ENCODE measurements around the gene TFAM. TPM values are rescaled to one million over a fixed set of nuclear protein-coding genes. Genes with fewer than 3 reads are reported as not detected.

Gene TFAM
- total and polyA plus RNA-seq, 2 donors: 15.8 to 30.8 TPM

GRCh38 chr10:58433066-58433465, 47.9 kb downstream of the TFAM start:
- no peak overlapping the region for H3K27ac ChIP-seq (ENCODE audit: low read depth)
- WGBS: 50% methylated on average over 2 of the region's 2 CpGs
- H3K4me3 ChIP-seq (ENCODE audit: low read depth, low read length): no peak overlapping the region
- no peaks in the 10 kb centered on the region for H3K36me3 ChIP-seq (ENCODE audit: insufficient read depth)
- DNase-seq (ENCODE audit: extremely low spot score): no peak
- H3K4me1 ChIP-seq (ENCODE audit: insufficient read depth): no peaks in the 10 kb centered on the region

- WGBS: 76% methylated on average over 5 of the region's 5 CpGs
- no peak overlapping the region for H3K27ac ChIP-seq (ENCODE audit: low read depth)
- no peaks in the 10 kb centered on the region for H3K4me1 ChIP-seq (ENCODE audit: insufficient read depth)
- no peak overlapping the region for H3K4me3 ChIP-seq (ENCODE audit: low read depth, low read length)
- no peaks in the 10 kb centered on the region for H3K36me3 ChIP-seq (ENCODE audit: insufficient read depth)
- no peak for DNase-seq (ENCODE audit: extremely low spot score)
Observed at GRCh38 chr10:58433571-58433970, 48.4 kb downstream of the TFAM start.

GRCh38 chr10:58435297-58435985, 50.2 kb downstream of the TFAM start:
- 24% methylated on average over 2 of the region's 2 CpGs for WGBS
- Histone ChIP-seq H3K4me3 (ENCODE audit: low read depth, low read length) (no peak overlapping the region), H3K27ac (ENCODE audit: low read depth) (no peak overlapping the region), H3K36me3 (ENCODE audit: insufficient read depth) (no peaks in the 10 kb centered on the region), H3K4me1 (ENCODE audit: insufficient read depth) (peaks cover 2% of the 10 kb centered on the region)
- DNase-seq (ENCODE audit: extremely low spot score): no peak

GRCh38 chr10:58436071-58436470, 50.9 kb downstream of the TFAM start:
- WGBS: 37% methylated on average over 4 of the region's 4 CpGs
- peaks cover 2% of the 10 kb centered on the region for H3K4me1 ChIP-seq (ENCODE audit: insufficient read depth)
- DNase-seq (ENCODE audit: extremely low spot score): no peak
- H3K4me3 ChIP-seq (ENCODE audit: low read depth, low read length): no peak overlapping the region
- H3K36me3 ChIP-seq (ENCODE audit: insufficient read depth): no peaks in the 10 kb centered on the region
- no peak overlapping the region for H3K27ac ChIP-seq (ENCODE audit: low read depth)

GRCh38 chr10:58438340-58438871, 53.2 kb downstream of the TFAM start:
- Histone ChIP-seq H3K4me3 (ENCODE audit: low read depth, low read length) (no peak overlapping the region), H3K4me1 (ENCODE audit: insufficient read depth) (peaks cover 2% of the 10 kb centered on the region), H3K36me3 (ENCODE audit: insufficient read depth) (no peaks in the 10 kb centered on the region), H3K27ac (ENCODE audit: low read depth) (no peak overlapping the region)
- DNase-seq (ENCODE audit: extremely low spot score): no peak
- WGBS: 56% methylated on average over 3 of the region's 3 CpGs

GRCh38 chr10:58438986-58439385, 53.8 kb downstream of the TFAM start:
- Histone ChIP-seq H3K4me1 (ENCODE audit: insufficient read depth) (peaks cover 2% of the 10 kb centered on the region), H3K4me3 (ENCODE audit: low read depth, low read length) (no peak overlapping the region), H3K36me3 (ENCODE audit: insufficient read depth) (no peaks in the 10 kb centered on the region), H3K27ac (ENCODE audit: low read depth) (no peak overlapping the region)
- no peak for DNase-seq (ENCODE audit: extremely low spot score)
- 85% methylated on average over 1 of the region's 1 CpG for WGBS

GRCh38 chr10:58439632-58440364, 54.6 kb downstream of the TFAM start:
- DNase-seq (ENCODE audit: extremely low spot score): no peak
- Histone ChIP-seq H3K27ac (ENCODE audit: low read depth) (no peak overlapping the region), H3K4me1 (ENCODE audit: insufficient read depth) (peaks cover 2% of the 10 kb centered on the region), H3K36me3 (ENCODE audit: insufficient read depth) (no peaks in the 10 kb centered on the region), H3K4me3 (ENCODE audit: low read depth, low read length) (no peak overlapping the region)
- WGBS: 91% methylated on average over 5 of the region's 5 CpGs

- DNase-seq (ENCODE audit: extremely low spot score): no peak
- WGBS: 97% methylated on average over 1 of the region's 1 CpG
- Histone ChIP-seq H3K4me1 (ENCODE audit: insufficient read depth) (peaks cover 2% of the 10 kb centered on the region), H3K27ac (ENCODE audit: low read depth) (no peak overlapping the region), H3K36me3 (ENCODE audit: insufficient read depth) (no peaks in the 10 kb centered on the region), H3K4me3 (ENCODE audit: low read depth, low read length) (no peak overlapping the region)
Observed at GRCh38 chr10:58440484-58440883, 55.3 kb downstream of the TFAM start.

GRCh38 chr10:58444321-58444720, 59.1 kb downstream of the TFAM start:
- 59% methylated on average over 3 of the region's 3 CpGs for WGBS
- H3K27ac ChIP-seq (ENCODE audit: low read depth): no peak overlapping the region
- H3K4me1 ChIP-seq (ENCODE audit: insufficient read depth): no peaks in the 10 kb centered on the region
- DNase-seq (ENCODE audit: extremely low spot score): no peak
- H3K36me3 ChIP-seq (ENCODE audit: insufficient read depth): no peaks in the 10 kb centered on the region
- no peak overlapping the region for H3K4me3 ChIP-seq (ENCODE audit: low read depth, low read length)

GRCh38 chr10:58444876-58445275, 59.7 kb downstream of the TFAM start:
- no peaks in the 10 kb centered on the region for H3K36me3 ChIP-seq (ENCODE audit: insufficient read depth)
- 39% methylated on average over 6 of the region's 6 CpGs for WGBS
- no peak for DNase-seq (ENCODE audit: extremely low spot score)
- H3K4me3 ChIP-seq (ENCODE audit: low read depth, low read length): no peak overlapping the region
- H3K4me1 ChIP-seq (ENCODE audit: insufficient read depth): no peaks in the 10 kb centered on the region
- H3K27ac ChIP-seq (ENCODE audit: low read depth): no peak overlapping the region

GRCh38 chr10:58448121-58448935, 63.1 kb downstream of the TFAM start:
- no peak for DNase-seq (ENCODE audit: extremely low spot score)
- Histone ChIP-seq H3K27ac (ENCODE audit: low read depth) (no peak overlapping the region), H3K4me1 (ENCODE audit: insufficient read depth) (no peaks in the 10 kb centered on the region), H3K36me3 (ENCODE audit: insufficient read depth) (no peaks in the 10 kb centered on the region), H3K4me3 (ENCODE audit: low read depth, low read length) (no peak overlapping the region)
- WGBS: 97% methylated on average over 31 of the region's 31 CpGs

Data from urinary bladder (tissue), 4 donors.